HG02571 (cell line): ENCODE data around the gene NFKB1.

ENCODE experiments used
- ATAC-seq: cut with Tn5 transposase; IDR thresholded peaks from one replicate; pipeline ENCODE4 v1.9.1; 2021; ENCODE audit warnings: mild to moderate bottlenecking, moderate library complexity; ENCODE audit not compliant: unreplicated experiment

NFKB1 gene

GRCh38 chr4:102530986-102531385 is 29.8 kb downstream of the NFKB1 start:
- no peak for ATAC-seq

GRCh38 chr4:102531462-102531861 is 30.3 kb downstream of the NFKB1 start:
- no peak for ATAC-seq

- no peak for ATAC-seq
Measured at GRCh38 chr4:102533348-102533747, 32.2 kb downstream of the NFKB1 start.

GRCh38 chr4:102533904-102534303 is 32.7 kb downstream of the NFKB1 start:
- no peak for ATAC-seq

- ATAC-seq = no peak
Measured at GRCh38 chr4:102534845-102535244, 33.7 kb downstream of the NFKB1 start.

GRCh38 chr4:102535398-102536082 is 34.4 kb downstream of the NFKB1 start:
- ATAC-seq = no peak

GRCh38 chr4:102536768-102537167 is 35.6 kb downstream of the NFKB1 start:
- ATAC-seq = no peak

GRCh38 chr4:102537269-102537668 is 36.1 kb downstream of the NFKB1 start:
- ATAC-seq = no peak

- no peak for ATAC-seq
Measured at GRCh38 chr4:102541697-102542096, 40.5 kb downstream of the NFKB1 start.

- peak; percentile 77 for ATAC-seq
Measured at GRCh38 chr4:102543030-102543928, 42.1 kb downstream of the NFKB1 start.

GRCh38 chr4:102546635-102547034 is 45.5 kb downstream of the NFKB1 start:
- ATAC-seq = no peak

- no peak for ATAC-seq
Measured at GRCh38 chr4:102547973-102548372, 46.8 kb downstream of the NFKB1 start.

GRCh38 chr4:102551958-102552565 is 50.9 kb downstream of the NFKB1 start:
- no peak for ATAC-seq

GRCh38 chr4:102552781-102553180 is 51.6 kb downstream of the NFKB1 start:
- no peak for ATAC-seq

- no peak for ATAC-seq
Measured at GRCh38 chr4:102553982-102554381, 52.8 kb downstream of the NFKB1 start.

GRCh38 chr4:102554482-102554881 is 53.3 kb downstream of the NFKB1 start:
- ATAC-seq = no peak

GRCh38 chr4:102554992-102555391 is 53.8 kb downstream of the NFKB1 start:
- ATAC-seq = no peak

GRCh38 chr4:102557636-102558035 is 56.5 kb downstream of the NFKB1 start:
- ATAC-seq = no peak

GRCh38 chr4:102560115-102560514 is 59.0 kb downstream of the NFKB1 start:
- ATAC-seq = no peak

GRCh38 chr4:102560571-102561341 is 59.6 kb downstream of the NFKB1 start:
- ATAC-seq = no peak

- no peak for ATAC-seq
Measured at GRCh38 chr4:102563000-102563399, 61.8 kb downstream of the NFKB1 start.
